Neural cell (in vitro differentiated cells): ENCODE measurements around the gene POU3F2. TPM values are rescaled to one million over a fixed set of nuclear protein-coding genes. Genes with fewer than 3 reads are reported as not detected.

Source experiments
- polyA plus RNA-seq: library from polyadenylated mRNA; depleted of rRNA; stranded (reverse); fragments of >200 nt; gene quantifications from 2 replicates; pipeline ENCODE4 v1.2.3, GENCODE V29; 2014

POU3F2 gene
- polyA plus RNA-seq, 1 donor from 2014 or later = 35.3 TPM

Other genes starting within 250 kb of the POU3F2 start
- 9.1 and 9.7 TPM in 2 replicates for gene FBXL4, start 113.4 kb downstream of the POU3F2 start, polyA plus RNA-seq